ENCODE results near the gene MKS1.

MKS1 gene

DNA sequence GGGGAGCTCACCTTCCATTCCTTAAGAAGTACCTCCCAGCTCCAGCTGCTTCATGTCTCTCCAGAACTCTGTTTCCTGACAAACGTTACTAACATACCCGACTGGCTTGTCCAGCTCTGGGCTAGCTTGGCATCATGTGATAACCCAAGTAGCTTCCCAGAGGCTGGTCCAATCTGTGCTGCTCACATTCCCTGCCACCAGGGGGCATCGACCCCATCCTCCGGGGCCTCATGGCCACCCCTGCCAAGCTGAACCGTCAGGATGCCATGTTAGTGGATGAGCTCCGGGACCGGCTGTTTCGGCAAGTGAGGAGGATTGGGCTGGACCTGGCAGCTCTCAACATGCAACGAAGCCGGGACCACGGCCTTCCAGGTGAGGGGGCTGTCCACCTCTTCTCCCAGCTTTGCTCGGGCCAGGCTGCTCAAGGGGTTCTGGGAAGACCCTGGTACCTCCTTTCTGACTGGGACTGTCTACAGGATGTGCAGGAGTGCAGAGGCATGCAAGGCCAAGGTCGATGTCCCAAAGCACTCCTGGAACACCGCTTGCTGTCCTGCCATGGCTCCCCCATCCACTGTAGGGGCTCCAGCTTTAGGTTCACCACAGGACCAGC is 18.9 kb downstream of the MKS1 start:
- peak; percentile 25 for DNase-seq (ENCODE audit: low read depth)

DNA sequence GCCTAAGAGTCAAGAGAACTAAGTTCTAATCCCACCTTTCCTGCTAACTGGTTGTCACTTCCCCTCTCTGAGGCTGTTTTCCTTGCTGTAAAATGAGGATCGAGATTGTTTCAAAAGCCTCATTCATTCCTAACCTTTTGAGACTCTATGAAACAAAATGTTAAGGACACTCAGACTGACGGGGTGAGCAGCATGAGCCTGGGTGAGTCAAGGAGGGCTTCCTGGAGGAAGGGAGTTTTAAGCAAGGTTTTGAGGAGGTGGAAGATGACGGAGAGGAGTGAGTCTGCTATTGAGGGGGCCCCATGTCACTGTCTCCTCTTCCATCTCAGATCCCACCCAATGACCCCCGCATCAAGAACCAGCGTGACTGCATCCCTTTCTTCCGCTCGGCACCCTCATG is 22.4 kb downstream of the MKS1 start:
- DNase-seq (ENCODE audit: low read depth): no peak

DNA sequence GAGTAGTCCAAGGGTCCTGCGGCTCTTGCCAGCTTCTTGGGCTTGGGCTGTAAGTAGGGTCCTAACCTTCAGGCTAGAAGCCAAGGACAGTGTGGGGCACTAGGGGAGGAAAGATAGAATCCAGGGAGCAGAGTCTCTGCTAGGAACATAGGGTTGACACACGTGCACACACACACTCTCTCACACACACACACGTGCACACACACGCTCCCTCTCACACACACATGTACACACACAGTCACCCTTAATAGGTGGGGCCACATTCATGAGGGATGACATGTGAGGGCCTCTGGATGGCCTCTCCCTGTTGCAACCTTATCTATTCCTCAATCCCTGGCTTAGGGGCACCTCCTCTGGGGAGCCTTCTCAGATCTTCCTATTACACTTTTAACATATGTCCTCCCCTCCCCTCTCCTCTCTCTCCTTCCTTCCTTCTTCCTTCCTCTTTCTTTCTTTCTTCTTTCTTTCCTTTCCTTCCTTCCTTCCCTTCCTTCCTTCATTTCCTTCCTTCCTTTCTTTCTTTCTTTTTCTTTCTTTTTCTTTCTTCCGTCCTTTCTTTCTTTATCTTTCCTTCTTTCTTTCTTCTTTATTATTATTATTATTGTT is 23.4 kb downstream of the MKS1 start:
- no peak for DNase-seq (ENCODE audit: low read depth)

DNA sequence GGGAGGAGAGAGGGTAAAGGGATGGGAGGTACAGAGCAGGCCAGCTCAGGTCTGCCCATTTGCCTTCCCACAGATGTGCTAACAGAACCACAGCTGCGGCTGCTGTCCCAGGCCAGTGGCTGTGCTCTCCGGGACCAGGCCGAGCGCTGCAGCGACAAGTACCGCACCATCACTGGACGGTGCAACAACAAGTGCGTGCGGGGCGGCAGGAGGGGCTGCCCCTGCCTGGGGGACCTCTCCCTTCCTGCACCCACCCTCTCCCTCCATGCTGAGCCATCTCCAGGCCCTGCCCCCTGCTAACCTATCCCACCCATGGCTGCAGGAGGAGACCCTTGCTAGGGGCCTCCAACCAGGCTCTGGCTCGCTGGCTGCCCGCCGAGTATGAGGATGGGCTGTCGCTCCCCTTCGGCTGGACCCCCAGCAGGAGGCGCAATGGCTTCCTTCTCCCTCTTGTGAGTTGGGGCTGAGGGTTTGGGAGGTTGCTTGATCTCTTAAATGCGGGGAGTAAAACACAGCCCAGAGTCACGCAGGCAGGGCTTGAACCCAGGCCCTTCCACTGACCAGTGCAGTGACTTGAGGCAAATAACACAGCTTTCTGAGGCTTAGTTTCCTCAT is 25.3 kb downstream of the MKS1 start:
- no peak for DNase-seq (ENCODE audit: low read depth)

DNA sequence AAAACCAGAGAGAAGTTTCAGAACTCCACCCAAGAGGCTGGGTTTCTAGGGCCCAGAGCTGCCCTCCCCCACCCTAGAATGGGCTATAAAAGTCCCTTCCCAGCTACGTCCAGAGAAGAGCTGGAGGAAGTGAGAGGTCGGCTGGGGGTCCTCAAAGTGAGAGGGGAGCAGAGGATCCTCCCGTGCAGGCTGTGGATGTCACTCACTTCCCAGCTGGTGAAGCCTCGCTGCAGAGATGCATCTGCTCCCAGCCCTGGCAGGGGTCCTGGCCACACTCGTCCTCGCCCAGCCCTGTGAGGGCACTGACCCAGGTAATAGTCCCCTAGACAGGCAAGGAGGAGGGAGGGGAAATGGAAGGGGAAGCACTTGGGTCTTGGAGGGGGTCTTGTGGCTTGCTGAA is 26.4 kb downstream of the MKS1 start, which contains the start of gene EPX:
Gene EPX, plus strand, starts transcription at position 115 of the 400 bp plus-strand sequence. Its CDS starts 121 bp downstream, at position 236.
- no peak for DNase-seq (ENCODE audit: low read depth)

DNA sequence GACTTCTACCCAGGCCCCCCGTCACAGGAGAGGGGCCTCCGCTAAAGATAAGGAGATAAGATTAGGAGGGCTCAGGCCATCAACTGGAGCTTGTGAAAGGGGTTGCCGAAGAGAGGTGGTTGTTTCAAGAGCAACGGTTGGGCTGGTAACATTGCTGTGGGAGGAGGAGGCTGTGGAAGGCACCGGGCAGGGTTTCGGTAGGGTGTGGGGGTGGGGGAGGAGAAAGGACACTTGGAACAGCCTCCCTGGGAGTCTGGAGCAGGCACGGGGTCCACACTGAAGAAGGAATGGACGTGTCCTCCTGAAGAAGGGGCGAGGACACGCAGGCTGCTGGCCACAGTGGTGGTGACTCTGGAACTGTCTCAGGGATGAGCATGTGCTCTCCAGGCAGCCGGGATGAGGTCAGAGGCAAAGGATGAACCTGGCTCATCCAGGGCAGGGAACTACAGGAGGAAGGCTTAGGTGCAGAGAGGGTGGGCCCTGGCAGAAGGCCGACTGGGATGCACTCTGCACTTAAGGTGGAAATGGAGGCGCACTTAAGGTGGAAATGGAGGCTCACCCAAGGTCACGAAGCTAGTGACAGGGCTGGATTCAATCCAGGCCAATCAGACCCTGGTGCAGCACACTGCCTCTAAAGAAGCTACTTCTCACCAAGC is 27.7 kb downstream of the MKS1 start:
- DNase-seq (ENCODE audit: low read depth): no peak

DNA sequence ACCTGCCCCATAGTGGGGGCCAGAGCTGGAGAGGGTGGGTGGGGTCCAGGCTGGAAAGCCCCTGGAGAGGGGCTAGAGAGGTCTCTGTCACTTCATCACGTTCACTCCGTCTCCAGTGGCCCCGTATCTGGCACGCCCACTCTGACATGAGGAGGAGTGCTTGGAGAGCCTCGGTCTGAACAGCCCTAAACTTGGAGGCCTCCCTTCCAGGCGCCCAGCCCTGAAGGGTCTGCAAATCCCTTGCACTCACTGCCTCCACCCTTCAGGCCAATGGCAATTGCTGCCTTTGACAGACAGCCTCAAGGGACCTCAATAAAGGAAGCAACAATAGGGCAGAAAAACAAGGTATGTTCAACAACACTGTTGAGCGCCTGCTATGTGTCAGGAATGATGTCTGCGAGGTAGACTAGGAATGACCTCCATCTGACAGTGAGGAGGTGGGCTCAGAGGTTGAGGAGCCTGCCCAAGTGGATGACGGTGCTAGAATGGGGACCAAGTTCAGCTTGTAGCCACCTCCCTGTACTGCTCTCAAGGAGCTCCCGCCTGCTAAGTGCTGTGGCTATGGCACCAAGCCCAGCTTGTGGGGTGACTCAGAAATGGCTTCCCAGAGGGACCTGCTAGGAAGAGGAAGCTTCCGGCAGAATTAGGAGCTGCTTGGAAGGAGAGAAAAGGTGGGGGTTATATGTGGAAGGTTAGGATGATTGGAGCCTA is 29.5 kb downstream of the MKS1 start:
- DNase-seq (ENCODE audit: low read depth): no peak

DNA sequence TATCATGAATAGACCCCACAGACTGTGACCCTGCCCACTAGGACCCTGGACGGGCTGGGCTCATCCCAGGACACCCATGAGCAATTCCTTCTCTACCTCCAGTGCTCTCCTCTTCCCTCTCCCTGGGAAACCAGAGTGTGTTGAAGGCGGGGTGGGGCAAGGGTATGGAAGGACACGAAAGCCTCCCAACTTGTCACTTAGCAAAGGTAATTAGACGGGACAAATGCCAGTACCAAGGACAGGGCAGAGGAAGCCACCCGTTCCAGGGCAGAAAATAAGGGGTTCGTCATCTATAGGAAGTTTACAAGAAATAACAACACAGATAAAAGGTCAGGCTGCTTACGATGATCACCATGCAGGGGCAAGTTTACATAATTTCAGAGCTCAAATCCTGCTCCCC is 31.4 kb downstream of the MKS1 start:
- no peak for DNase-seq (ENCODE audit: low read depth)

DNA sequence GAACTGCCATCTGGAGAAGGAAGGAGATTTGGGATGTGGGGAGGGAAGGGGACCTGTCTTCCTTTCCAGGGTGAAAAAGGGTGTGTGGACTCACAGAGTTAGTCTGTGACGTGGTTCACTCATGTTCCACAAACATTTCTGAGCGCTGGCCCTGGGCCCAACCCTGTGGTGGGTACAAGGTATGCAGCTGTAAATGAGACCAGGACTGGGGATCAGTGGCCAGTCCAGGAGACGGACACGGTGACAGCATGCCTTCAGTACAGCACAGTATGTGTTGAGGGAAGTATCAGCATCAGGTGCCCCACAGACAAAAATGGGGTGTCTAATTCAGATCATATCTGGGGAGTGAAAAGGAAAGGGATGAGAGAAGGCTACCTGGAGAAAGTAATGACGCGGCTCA is 32.0 kb downstream of the MKS1 start:
- DNase-seq (ENCODE audit: low read depth): no peak

DNA sequence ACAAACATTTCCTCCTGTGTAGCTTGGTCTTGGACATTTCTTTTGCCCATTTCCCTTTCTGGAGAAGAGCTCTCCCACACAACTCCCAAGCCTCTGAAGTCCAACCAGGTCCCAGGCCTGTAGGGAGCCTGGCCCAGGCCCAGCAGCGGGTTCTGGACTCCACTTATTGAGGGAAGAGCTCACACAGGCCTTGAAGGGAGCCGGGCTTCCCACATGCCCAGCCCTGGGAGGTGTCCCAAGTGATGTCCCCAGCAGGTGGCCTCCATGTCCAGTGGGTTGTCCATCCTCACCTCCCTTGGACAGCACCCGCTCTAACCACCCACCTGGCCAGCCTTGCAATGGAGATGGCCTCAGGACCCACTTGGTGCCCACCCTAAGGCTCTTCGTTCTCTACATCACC is 32.5 kb downstream of the MKS1 start:
- DNase-seq (ENCODE audit: low read depth): no peak

DNA sequence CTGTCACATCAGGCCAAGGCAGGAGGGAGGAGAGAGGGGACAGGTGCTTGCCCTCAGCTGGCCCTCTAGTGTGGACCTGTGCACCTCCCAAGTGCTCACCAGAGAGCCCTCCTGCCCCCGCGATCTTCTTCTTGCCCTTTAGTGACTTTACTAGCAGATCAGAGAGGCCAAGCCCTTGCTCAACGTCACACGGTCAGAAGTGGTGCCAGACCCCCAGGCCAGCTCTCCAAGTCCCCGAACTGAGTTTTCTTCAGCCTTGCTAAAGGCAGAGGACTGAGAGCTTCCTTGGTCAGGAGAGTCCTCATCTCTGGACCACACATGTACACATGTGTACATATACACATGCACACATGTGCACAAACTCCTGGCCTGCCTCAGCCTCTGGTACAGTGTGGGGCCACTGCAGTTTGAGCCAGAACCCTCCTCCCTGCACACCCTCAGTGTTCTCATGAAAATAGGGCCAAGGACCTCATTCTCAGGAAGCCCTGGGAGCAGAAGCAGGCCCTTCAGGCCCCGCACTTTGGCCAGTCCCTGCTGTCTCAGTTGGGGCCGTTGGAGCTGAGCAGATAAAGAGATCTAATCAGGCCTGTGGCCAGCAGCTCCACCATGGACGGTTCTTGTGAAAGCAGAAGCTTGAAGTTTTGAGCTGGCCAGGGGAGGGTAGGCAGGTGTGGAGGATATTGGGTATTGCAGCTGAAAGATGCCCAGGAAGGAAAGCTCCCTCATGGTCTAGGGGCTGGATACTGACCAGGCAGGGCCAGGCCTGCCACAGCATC is 33.9 kb downstream of the MKS1 start:
- DNase-seq (ENCODE audit: low read depth): no peak

DNA sequence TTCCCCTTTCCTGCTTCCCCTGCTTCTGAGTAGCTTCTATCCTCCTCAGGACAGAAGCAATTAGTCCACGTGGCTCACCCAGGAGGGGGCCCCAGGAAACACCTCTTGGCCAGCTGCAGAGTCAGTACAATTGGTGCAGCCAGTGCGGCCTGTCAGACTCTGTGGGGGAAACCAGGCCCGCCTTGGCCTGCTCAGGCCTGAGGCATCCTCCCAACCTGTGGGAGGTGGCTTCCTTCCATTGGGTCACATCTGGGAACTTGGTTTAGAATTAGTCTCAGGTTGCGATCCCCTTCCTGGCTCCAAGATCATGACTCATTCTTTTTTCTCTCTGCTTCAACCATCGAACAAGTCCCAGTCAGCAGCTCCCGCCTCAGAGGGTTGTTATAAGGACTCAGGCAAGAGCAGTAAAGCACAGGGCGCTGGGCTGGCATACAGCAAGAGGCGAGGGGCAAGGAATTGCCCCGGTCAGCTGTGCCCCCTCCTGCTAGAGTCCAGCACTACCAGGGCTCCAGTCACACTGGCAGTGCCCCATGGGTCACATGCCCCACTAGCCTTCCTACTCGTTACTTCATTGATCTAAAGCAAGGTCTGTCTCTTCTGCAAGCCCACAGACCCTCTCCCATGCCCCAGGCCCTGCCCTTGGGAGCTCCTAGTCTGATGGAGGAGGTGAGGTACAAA is 34.6 kb downstream of the MKS1 start:
- no peak for DNase-seq (ENCODE audit: low read depth)

DNA sequence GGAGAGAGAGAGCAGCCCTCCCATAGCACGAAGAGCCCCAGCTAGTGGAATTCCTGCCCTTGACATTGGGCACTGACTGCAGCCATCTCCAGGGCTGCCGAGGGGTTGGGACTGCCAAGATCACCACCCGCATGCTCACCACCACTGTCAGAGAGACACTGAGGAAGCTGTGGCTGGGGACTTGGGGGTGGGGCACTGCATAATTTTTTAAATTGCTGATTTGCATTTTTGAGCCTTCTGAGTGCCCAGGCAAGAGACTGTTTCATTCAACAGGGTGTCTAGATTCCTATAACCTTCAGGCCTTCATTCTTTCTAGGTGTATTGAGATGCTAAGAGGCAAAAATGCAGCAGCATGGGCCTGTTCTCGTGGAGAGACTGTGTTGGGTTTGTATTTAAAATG is 35.5 kb downstream of the MKS1 start:
- no peak for DNase-seq (ENCODE audit: low read depth)

DNA sequence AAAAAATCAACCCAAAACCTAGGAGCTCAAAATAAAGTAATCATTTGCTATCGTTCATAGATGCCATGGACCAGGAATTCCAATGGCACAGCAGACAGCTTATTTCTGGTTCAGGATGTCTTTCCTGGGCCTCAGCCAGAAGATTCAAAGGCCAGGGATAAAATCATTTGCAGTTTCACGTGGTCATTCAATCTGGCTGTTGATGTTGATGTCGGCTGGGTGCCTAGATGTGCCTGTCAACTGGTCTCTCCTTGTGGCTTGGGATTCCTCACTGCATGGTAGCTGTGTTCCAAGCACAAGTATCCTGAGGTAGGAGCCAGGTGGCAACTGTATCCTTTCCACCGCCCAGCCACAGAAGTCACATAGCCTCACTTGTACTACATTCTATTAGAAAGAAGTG is 37.3 kb downstream of the MKS1 start:
- no peak for DNase-seq (ENCODE audit: low read depth)

DNA sequence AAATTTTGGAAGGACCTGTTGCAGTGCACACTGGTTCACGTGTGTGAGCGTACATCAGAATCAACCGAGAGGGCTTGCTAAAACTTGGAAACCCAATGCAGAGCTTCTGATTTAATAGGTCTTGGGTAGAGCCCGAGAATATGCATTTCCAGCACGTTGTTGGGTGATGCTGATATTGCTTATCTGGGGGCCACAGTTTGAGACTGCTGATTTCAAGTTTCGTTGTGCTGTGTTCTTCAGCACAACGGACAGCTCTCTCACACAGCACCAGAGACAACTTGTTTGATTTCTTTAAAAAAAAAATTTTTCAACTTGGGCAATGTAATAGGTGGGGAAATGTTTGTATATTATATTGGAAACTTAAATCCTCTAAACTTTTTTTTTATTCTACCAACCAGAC is 42.9 kb downstream of the MKS1 start:
- no peak for DNase-seq (ENCODE audit: low read depth)

DNA sequence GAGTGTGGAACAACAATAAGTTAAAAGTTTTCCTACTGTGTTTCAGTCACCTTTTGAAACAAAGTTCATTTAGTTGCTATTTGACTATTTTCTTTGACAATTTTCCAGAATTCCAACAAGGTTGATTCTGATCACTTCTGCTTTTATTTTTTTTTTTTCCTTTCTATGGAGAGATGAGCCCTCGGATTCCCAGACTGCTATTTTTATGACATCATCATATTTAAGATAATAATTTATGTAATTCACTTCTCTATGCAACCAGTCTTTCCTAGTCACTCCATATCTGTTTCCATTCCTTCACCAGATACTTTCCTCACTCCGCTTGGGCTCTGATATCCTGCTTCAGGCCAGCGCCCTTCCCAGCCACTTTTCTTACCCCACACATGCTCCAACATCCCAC is 44.2 kb downstream of the MKS1 start:
- DNase-seq (ENCODE audit: low read depth): no peak

DNA sequence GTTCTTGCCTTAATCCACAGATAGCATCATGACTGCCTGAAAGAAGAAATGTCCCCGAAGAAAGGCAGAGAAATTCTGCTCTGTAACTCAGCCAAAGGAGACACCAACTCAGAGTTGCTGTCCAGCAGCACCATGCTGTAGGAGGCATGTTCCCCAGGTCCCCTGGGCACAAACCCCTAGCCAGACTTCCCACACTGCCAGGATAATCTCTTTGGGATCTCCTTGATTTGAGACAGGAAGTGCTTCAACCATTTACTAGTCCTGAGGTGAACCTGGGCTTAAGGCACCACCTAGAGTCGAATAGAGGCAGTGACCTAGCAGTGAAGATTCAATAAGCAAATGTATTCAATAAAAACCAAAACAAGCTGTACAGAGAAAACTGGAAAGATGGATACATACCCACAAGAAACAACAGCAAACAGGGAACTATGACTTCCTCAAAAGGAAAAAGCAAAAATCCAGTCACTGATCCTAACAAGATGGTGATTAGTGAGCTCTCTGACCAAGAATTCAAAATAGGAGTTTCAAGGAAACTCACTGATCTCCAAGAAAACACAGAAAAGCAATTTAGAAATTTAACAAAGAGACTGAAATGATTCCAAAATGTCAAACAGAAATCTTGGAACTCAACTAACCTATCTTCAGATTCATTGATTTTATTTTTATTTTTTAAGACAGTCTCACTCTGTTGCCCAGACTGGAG is 46.5 kb downstream of the MKS1 start:
- no peak for DNase-seq (ENCODE audit: low read depth)

DNA sequence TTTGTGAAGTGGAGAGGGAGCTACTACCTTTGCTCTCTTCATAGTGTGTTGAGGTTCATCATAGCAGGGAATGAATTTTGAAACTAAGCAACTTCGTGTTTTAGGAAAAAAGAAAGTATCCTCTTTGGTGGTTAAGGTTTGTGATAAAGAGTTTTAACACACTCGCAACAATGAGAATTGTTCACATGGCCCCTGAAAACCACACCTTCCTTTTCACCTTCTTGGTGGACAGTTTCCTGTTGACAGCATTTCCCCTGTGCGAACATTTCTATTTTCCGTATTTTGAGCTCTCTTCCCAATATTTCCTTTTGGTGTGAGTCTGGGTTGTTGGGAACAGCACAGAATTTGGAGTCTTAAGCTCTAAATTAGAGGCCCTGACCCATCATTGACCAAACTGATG is 48.4 kb downstream of the MKS1 start:
- DNase-seq (ENCODE audit: low read depth): no peak

DNA sequence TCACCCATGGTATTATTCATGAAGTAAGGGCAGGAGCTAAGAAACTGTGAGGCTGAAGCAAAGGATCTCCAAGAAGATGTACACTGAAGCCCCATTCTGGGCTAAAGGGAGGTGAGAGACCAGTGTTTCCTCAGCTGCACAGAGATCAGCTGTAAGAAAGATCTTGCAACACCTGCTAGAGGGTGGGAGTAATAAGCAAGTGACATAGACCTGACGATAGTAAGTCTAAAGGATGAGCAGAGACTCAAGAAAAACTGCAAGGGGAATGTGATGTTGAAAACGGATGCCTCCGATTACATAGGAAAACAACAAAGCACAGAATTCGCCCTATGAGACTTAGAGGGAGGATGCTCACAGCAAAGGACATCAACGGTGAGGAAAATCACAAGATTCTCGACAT is 52.4 kb downstream of the MKS1 start, which contains the start of gene OR4D2:
Gene OR4D2, plus strand, starts transcription at position 301 of the 400 bp plus-strand sequence. CDS start 2,674 bp downstream, outside the sequence.
- DNase-seq (ENCODE audit: low read depth): no peak

DNA sequence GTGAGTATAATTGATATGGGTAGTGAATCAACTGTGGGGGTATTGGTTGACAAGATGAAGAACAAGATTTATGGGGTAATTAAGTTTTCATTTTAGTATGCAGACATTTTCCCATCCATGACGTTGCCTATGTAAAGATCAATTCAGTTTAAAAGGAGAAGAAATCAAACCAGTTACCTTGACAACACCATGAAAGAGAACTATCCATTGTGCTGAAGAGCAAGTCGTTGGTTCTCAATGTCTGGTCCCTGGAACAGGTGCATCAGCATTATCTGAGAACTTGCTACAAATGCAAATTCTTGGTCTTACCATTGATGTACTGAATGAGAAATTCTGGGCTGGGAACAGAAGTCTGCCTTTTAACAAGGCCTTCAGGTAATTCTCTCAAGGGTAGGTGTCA is 53.1 kb downstream of the MKS1 start:
- no peak for DNase-seq (ENCODE audit: low read depth)

DNA sequence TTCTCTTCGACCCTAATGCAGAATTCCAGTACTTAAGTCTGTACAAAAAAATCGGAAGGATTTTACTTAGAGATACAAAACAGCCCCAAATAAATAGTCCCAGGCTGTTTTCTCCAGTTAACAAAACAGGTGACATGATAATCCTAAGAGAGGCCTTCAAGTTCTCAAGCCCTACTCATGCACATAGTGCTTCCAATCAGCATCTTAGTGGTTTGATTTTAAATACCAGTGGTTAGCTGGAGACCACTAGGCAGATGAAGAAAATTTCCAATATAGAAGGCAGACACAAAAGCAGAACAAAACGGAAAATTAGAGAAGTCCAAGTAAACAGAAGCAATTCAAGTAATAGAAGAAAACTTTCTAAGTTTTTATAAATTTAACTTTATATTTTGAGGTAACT is 57.5 kb downstream of the MKS1 start:
- no peak for DNase-seq (ENCODE audit: low read depth)

Measured in stimulated activated CD8-positive, alpha-beta memory T cell treated with anti-CD3 and anti-CD28 coated beads, Interleukin-12 subunit alpha, Interleukin-12 subunit beta, amount 100 ng/mL, for 1 hour (primary cell).